CD4-positive, alpha-beta T cell treated with Interferon gamma for 1 hour (primary cell): Measurements from ENCODE around the gene KTN1.

ENCODE experiments used
- DNase-seq: peaks from one replicate; pipeline ENCODE4 v3.0.0-alpha.2; 2020

KTN1 gene

DNA sequence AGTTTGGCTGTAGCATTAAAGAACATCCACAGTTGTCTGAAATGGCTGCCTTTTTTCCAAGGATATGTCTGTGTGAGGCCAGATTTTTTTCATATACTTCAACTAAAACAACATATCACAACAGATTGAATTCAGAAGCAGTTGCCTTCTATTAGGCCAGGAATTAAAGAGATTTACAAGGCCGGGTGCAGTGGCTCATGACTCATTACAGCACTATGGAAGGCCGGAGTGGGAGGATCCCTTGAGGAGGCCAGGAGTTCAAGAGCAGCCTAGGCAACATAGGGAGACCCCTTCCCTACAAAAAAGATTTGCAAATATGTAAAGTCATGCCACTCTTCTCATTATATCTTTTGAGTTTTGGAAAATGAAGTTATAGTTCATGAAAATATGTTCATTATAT, 108.6 kb downstream of the KTN1 start:
- no peak for DNase-seq

- DNase-seq: no peak
These were observed 110.2 kb downstream of the KTN1 start for GRCh38 chr14:55689981-55690871.

DNA sequence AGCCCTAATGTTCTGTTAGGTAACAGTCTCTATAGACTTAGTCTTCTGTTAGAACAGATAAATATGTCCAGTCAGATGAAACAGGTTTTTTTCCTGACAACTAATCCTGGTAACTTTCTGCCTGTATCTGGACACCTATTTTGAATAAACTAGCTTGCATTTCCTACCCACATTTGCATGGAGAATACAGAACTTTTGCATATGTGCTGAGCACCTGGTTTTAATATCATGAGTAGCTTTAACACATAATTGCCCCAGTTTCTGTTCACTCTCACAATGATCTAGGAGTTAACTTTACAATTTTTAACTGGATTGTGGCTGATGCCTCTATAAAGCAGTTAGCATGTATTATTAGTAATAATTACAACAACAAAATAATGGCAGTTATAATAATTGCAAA, 111.7 kb downstream of the KTN1 start:
- no peak for DNase-seq

DNA sequence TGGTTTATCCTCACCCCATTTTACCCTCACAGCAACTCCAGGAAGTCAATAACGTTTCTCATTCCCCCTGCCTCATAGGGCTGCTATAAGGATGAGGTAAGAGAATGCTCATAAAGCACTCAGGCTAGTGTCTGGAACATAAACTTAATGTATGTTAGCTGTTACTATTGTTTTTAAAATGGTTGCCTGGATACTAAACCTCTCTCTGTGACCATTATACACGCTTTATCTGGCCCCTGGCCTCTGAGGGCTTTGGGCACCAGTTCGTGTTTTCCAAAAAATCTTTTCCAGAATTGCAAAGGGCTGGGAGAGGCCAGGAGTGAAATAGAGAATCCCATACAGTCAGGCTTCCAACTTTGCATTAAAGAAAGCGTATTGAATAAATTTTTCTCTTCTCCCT, 113.9 kb downstream of the KTN1 start:
- DNase-seq: no peak

- DNase-seq: no peak
These were observed 117.4 kb downstream of the KTN1 start for GRCh38 chr14:55697414-55697861.

- DNase-seq: no peak
These were observed 118.0 kb downstream of the KTN1 start for GRCh38 chr14:55698051-55698450.

DNA sequence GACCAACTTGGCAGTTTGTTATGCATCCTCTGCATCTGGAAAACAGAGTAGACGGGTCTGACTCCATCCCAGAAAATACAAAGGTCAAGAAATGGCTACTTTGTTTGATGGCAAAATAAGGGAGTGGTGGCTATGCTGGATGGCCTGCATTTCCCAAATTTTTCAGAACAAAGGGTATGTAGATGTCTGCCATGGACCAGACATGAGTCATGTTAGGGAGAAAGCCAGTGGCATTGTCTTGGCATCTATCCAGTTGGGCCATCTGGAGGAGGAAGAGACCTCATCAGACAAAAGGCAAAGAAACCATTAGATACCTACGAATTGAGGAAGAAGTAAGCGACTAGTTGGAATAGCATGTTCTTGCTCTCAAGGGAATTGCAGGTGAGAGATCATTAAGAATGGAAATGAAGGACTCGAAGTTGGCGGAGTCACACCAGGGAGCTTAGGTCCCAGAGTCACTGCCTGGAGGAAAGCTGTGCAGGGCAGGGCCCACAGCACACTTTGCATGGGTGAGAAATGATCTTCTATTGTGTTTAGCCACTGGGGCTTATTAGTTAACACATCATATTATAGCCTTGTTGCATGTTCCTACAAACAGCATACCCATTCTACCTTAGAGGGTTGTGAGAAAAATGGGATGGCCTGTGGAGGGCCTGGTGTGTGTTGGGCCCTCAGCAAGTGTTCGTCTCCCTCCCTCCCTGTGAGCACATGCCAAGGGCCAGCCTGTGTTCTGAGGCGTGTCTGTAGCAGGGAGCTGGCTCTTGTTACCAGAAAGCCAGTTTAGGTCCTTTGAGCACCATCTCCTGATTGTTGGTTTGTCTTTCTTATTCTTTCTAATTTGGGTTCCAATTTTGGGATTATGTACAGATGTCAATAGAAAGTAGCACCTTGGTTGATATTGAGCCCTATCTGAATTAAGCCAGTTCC, 119.4 kb downstream of the KTN1 start:
- DNase-seq: no peak

GRCh38 chr14:55701638-55702037, 121.6 kb downstream of the KTN1 start:
- DNase-seq: no peak

GRCh38 chr14:55702511-55702910, 122.5 kb downstream of the KTN1 start:
- no peak for DNase-seq

- DNase-seq: no peak
These were observed 124.6 kb downstream of the KTN1 start for GRCh38 chr14:55704654-55705053.

DNA sequence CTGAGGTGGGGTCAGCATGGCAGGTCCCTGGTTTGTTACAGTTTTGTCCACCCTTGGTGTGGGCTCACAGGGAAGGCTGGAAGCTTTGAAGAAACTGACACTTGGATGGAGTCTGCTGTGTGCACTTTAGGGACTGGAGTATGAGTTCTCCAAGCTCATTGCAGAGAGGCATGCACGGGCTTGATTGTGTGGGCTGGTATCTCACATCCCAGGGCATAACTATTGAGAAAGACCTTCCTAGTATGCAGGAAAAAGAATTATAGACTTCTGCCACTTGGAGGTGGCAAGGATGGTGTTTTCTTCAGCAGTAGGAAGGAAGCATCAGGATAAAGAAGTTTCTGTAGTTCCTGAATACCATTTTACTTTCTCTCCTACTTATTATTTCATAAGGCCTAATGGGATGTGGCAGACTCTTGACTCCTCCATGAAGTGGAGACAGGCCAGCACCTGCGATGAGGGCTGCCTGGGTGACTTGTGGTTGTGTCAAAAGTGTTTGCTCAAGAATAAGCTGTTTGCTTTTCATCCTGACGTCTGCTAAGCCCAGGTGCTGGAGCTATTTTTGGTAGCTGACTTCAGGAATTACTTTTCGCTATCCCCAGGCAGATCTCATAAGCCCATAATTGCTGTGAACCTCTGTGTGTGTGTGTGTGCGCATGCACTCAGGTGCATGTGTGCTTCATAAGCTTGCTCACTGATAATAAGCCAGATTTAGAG, 125.8 kb downstream of the KTN1 start:
- DNase-seq: no peak

GRCh38 chr14:55706365-55706684, 126.3 kb downstream of the KTN1 start:
- DNase-seq: no peak

DNA sequence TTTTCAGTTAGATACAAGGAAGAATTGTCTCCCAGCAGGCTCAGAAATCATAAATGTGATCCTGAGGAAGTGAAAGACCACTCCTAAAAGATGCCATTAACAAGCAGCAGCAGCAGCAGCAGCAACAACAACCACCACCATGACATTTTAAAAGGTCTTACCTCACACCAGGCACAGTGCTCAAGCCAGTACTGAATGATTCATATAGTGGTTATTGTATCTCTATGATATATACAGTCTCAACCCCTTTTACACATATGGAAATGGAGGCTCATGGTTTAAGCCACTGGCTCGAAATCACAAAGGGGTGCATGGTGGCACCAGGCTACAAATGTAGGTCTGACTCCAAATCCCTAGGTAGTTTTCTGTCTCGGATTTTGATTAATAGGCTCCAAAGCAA, 126.9 kb downstream of the KTN1 start:
- no peak for DNase-seq

- no peak for DNase-seq
These were observed 127.4 kb downstream of the KTN1 start for GRCh38 chr14:55707365-55707804.

GRCh38 chr14:55710506-55711041, 130.6 kb downstream of the KTN1 start:
- no peak for DNase-seq

- no peak for DNase-seq
These were observed 131.3 kb downstream of the KTN1 start for GRCh38 chr14:55711175-55711811.

DNA sequence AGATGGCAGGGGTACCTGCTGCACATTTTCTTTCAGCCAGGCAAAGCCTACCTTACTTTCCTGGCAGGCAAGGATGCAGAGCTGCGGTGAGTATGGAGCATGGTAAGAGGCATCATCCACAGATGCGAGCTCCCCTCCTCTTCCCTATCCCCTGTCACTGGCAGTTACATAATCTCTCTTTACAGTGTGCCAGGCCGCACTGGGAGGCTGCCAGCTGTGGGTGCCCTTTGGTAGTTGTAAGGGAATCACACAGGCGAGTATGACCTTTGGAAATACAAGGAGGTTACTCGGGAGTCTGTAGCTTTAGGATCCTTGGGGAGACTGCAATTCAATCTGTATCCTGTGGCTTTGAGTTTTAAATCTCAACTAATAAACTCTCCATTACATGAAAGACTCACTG, 132.5 kb downstream of the KTN1 start:
- no peak for DNase-seq

GRCh38 chr14:55713486-55713885, 133.5 kb downstream of the KTN1 start:
- DNase-seq: no peak

DNA sequence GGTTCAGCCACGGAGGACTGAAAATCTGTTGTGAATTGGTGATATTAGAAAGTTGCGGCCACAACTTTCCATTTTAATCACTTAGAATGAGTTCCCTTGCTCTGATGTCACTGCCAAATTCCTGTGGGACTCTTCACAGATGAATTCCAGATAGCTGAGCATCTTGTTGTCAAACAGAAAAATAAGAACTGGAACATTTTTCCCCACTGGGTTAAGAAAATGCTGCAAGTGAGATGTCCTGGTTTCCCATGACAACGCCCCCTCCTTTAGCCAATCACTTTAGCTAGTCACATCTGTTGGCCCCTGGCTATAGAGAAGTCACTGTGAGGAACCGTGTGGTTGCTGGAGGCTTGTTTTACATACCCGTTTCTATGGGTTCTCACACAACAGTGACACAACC, 135.9 kb downstream of the KTN1 start:
- no peak for DNase-seq

DNA sequence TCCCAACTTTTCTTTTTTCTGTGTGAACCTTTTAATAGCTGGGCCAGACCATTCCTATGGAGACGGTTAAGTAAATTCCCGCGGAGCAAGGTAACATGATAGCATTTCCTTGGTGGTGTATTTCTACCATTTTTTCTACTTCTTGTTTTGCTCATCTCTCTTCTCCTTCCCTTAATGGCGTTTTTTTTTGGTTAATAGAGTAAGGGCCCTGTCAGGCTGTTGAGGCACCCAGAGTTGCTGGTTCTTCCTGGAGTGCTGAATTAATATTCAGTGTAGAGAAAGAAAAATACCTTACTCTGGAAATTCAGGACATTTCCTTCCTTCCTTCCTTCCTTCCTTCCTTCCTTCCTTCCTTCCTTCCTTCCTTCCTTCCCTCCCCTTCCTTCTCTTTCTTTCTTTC, 137.6 kb downstream of the KTN1 start:
- DNase-seq: no peak

- DNase-seq: no peak
These were observed 138.5 kb downstream of the KTN1 start for GRCh38 chr14:55718551-55718950.

DNA sequence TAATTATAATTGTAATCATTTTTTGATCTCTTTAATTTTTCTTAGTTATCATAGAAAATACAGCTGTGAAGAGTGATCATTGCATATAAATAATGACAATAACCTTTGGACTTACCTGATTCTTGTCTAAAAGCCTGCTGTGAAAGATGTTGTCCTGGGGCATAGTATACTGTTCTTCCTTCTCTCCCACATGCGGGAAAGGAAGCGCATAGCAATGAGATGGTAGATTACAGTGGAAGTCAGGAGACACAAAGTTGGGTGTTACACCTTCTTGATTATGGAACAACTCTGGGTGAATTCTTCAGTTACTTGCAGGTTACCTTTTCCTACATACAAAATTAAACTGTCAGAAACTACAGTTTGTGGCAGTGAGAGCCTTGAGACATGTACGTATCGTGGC, 140.8 kb downstream of the KTN1 start:
- DNase-seq: no peak
